BE2C (cell line): ENCODE data around the gene BHLHE23.
A peak's percentile ranks its signal among the peaks of the same experiment; 100 is the strongest.

ENCODE experiments used
- DNase-seq: peaks from one replicate; pipeline ENCODE4 v3.0.0-alpha.2; 2020
- H3K27me3 ChIP-seq: fragments of 250-450 bp; sonication (Bioruptor Pico); 2 replicates; pipeline ENCODE4 v1.5.1; 2020; ENCODE audit warnings: mild to moderate bottlenecking
- H3K36me3 ChIP-seq: fragments of 250-450 bp; sonication (Bioruptor Pico); 2 replicates; pipeline ENCODE4 v1.5.1; 2020; ENCODE audit warnings: mild to moderate bottlenecking
- H3K4me1 ChIP-seq: fragments of 250-450 bp; sonication (Bioruptor Pico); 2 replicates; pipeline ENCODE4 v1.5.1; 2020
- H3K4me3 ChIP-seq: 2 replicates; pipeline ENCODE4 v1.5.1; 2011; ENCODE audit warnings: low read depth, low read length
- H3K9me3 ChIP-seq: fragments of 250-450 bp; sonication (Bioruptor Pico); 2 replicates; pipeline ENCODE4 v1.5.1; 2020
- TF ChIP-seq, protein P1 (sequence below): IDR thresholded peaks from 2 replicates; pipeline ENCODE4 v1.5.1; 2012; ENCODE audit warnings: mild to moderate bottlenecking, low read depth, low read length

The BHLHE23 gene

DNA sequence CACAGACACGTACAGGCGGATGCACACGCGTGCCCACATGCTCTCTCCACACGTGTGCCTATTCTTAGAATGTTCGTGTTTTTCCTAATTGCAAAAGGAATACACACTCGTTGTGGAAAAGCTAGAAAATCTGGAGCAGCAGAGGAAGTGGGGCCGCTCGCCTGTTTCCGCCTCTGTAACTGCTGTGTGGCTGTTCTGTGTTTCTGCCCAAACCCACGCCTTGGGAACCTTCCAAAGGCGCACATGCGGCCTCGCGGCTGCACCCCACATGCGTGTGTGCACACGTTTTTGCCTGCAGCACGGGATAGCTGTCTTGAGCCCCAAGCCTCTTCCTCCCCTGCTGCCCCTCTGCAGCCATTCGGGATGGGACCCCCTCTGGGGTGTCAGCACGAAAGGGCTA, 42.1 kb downstream of the BHLHE23 start:
- Histone ChIP-seq H3K4me1 (peaks cover 16% of the 10 kb centered on the region), H3K27me3 (no peaks in the 10 kb centered on the region), H3K9me3 (no peaks in the 10 kb centered on the region), H3K4me3 (no peak overlapping the region), H3K36me3 (no peaks in the 10 kb centered on the region)
- no peak for DNase-seq
- TF ChIP-seq, protein P1, sequence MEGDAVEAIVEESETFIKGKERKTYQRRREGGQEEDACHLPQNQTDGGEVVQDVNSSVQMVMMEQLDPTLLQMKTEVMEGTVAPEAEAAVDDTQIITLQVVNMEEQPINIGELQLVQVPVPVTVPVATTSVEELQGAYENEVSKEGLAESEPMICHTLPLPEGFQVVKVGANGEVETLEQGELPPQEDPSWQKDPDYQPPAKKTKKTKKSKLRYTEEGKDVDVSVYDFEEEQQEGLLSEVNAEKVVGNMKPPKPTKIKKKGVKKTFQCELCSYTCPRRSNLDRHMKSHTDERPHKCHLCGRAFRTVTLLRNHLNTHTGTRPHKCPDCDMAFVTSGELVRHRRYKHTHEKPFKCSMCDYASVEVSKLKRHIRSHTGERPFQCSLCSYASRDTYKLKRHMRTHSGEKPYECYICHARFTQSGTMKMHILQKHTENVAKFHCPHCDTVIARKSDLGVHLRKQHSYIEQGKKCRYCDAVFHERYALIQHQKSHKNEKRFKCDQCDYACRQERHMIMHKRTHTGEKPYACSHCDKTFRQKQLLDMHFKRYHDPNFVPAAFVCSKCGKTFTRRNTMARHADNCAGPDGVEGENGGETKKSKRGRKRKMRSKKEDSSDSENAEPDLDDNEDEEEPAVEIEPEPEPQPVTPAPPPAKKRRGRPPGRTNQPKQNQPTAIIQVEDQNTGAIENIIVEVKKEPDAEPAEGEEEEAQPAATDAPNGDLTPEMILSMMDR: no peak

DNA sequence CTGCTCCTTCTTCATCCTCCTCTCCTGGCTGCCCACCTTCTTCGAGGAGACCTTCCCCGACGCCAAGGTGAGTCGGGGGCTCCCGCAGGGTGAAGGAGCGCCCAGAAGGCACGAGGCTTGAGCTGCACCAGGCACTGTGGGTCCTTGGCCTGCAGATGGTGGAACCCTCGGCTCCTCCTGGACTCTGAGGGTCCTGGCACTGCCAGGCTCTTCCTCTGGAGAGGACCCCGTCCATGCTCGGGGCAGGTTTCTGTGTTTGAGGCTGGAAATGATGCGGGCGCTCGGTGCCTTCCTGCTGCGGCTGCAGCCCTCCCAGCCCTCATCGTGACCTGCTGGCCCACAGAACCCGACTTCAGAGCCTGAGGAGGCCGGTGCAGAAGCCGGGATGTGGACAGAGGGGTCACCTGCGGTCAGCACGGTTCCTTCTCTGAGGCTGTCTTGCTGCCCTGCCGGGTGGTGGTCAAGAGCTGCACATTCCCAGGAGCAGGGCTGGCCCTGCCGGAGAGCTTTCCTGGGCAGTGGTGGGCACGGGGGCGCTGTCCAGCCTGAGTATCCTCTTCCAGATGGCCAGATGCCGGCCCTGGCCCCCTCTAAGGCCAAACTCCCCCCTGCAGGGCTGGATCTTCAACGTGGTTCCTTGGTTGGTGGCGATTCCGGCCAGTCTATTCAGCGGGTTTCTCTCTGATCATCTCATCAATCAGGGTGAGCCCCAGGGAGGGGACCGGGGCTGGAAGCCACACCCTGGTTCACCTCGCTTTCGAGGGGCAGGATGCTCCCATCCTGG, 43.0 kb downstream of the BHLHE23 start:
- Histone ChIP-seq H3K36me3 (no peaks in the 10 kb centered on the region), H3K27me3 (no peaks in the 10 kb centered on the region), H3K4me3 (no peak overlapping the region), H3K9me3 (no peaks in the 10 kb centered on the region), H3K4me1 (peaks cover 16% of the 10 kb centered on the region)
- DNase-seq: no peak
- TF ChIP-seq, protein P1: no peak

DNA sequence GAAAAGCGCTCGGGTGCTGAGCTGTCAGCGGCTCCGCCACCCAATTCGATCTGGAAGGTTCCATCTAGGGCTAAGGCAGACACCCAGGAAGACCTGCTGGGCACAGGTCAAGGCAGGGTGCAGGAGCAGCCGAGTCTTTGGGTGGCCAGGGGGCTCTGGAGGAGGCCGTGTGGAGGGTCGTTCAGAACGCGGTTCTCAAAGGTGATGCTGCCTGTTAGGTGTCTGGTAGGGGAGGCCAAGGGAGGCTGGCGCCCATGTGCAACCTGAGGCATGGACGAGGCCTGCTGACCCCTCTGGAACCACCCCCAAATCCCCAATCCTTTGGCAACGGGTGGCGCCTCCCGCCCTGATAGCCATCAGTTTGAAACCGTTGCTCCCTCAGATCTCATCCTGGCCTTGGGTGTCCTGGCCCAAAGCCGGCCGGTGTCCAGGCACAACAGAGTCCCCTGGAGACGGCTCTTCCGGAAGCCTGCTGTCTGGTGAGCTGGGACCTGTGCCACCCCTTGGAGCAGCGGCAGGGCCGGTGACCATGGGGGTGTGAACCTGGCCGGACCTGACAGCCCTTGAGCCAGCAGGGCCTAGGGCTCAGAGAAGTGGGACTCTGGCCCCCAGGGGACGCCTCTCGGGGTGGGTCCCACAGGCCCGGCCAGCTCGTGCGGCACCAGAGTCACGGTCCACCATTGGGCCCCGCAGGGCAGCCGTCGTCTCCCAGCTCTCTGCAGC, 43.7 kb downstream of the BHLHE23 start:
- Histone ChIP-seq H3K36me3 (no peaks in the 10 kb centered on the region), H3K27me3 (no peaks in the 10 kb centered on the region), H3K9me3 (no peaks in the 10 kb centered on the region), H3K4me3 (no peak overlapping the region), H3K4me1 (peaks cover 16% of the 10 kb centered on the region)
- DNase-seq: no peak
- TF ChIP-seq, protein P1: no peak

DNA sequence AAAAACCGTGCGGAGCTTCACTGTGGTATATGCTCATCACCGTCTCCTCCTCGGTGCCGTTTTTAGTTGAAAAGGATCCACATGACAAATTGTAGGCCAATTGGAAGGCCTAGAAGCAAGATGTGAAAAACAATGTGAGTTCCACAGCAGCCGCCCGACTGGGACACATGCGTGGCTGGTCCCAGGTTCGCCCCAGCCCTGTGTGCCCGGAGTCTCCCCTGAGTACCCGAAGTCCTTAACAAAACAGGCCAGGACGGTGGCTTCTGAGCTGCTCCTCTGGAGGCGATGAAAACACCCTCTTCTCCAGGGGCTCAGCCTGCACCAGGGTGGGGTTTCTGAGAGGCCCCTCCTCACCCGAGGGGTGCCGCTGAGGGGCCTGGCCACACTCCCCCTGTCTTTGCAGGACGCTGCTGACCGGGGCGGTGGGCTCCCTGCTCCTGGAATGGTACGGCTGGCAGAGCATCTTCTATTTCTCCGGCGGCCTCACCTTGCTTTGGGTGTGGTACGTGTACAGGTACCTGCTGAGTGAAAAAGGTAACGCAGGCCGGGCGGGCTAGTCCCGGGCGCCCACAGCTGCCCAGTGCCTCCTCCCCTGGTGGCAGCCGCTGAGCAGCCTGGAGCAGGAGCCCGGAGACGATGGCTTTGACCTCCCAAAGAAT, 44.4 kb downstream of the BHLHE23 start:
- TF ChIP-seq, protein P1: no peak
- peaks cover 16% of the 10 kb centered on the region for H3K4me1 ChIP-seq
- H3K9me3 ChIP-seq: no peaks in the 10 kb centered on the region
- H3K36me3 ChIP-seq: no peaks in the 10 kb centered on the region
- DNase-seq: no peak
- H3K4me3 ChIP-seq: no peak overlapping the region
- H3K27me3 ChIP-seq: no peaks in the 10 kb centered on the region

DNA sequence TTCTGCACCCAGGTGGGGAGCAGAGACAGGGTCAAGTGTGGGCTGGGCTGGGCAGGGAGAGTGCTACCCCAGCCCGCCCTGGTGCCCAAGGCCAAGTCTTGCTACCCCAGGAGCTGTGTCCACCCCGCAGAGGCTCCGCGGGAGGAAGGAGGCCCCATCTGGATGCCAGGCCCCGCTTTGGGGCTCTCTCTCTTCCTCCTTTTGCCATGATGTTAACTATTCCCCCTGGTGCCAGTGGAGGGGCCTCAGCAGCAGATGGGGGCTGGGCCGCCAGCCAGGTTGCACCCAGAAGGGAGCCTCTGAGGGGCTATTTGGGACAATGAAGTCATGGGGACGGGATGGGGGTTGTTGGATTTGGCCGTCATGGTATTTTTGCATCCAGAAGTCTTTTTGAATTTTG, 45.0 kb downstream of the BHLHE23 start:
- no peaks in the 10 kb centered on the region for H3K36me3 ChIP-seq
- no peak for DNase-seq
- peak overlapping the region; percentile 23 for H3K4me3 ChIP-seq

More for the DNA sequence above, 45.0 kb downstream of the BHLHE23 start:
- H3K4me1 ChIP-seq: peaks cover 17% of the 10 kb centered on the region
- TF ChIP-seq, protein P1: no peak
- no peaks in the 10 kb centered on the region for H3K9me3 ChIP-seq
- no peaks in the 10 kb centered on the region for H3K27me3 ChIP-seq
